ENCODE measurements around the gene POLDIP3.

Gene POLDIP3

GRCh38 chr22:42641801-42642413, 27.2 kb upstream of the POLDIP3 start:
- no peak for DNase-seq (ENCODE audit: low read depth)

GRCh38 chr22:42639541-42640241, 25.0 kb upstream of the POLDIP3 start:
- DNase-seq (ENCODE audit: low read depth), result no peak

GRCh38 chr22:42637555-42637954, 22.9 kb upstream of the POLDIP3 start:
- DNase-seq (ENCODE audit: low read depth), result no peak

GRCh38 chr22:42636506-42636905, 21.8 kb upstream of the POLDIP3 start:
- no peak for DNase-seq (ENCODE audit: low read depth)

- DNase-seq (ENCODE audit: low read depth), result no peak
Observed at GRCh38 chr22:42635531-42635930, 20.8 kb upstream of the POLDIP3 start.

- DNase-seq (ENCODE audit: low read depth), result no peak
Observed at GRCh38 chr22:42633013-42633412, 18.3 kb upstream of the POLDIP3 start.

- no peak for DNase-seq (ENCODE audit: low read depth)
Observed at GRCh38 chr22:42632096-42632495, 17.4 kb upstream of the POLDIP3 start.

- DNase-seq (ENCODE audit: low read depth), result no peak
Observed at GRCh38 chr22:42630901-42631602, 16.4 kb upstream of the POLDIP3 start.

GRCh38 chr22:42630211-42630610, 15.5 kb upstream of the POLDIP3 start:
- no peak for DNase-seq (ENCODE audit: low read depth)

GRCh38 chr22:42627981-42628380, 13.3 kb upstream of the POLDIP3 start:
- DNase-seq (ENCODE audit: low read depth), result no peak

GRCh38 chr22:42626951-42627625, 12.4 kb upstream of the POLDIP3 start:
- DNase-seq (ENCODE audit: low read depth), result no peak

GRCh38 chr22:42626431-42626830, 11.7 kb upstream of the POLDIP3 start:
- no peak for DNase-seq (ENCODE audit: low read depth)

GRCh38 chr22:42625416-42625815, 10.7 kb upstream of the POLDIP3 start:
- no peak for DNase-seq (ENCODE audit: low read depth)

- DNase-seq (ENCODE audit: low read depth), result no peak
Observed at GRCh38 chr22:42624551-42625106, 9.9 kb upstream of the POLDIP3 start.

- DNase-seq (ENCODE audit: low read depth), result no peak
Observed at GRCh38 chr22:42623756-42624441, 9.2 kb upstream of the POLDIP3 start.

GRCh38 chr22:42623301-42623751, 8.6 kb upstream of the POLDIP3 start:
- DNase-seq (ENCODE audit: low read depth), result no peak

GRCh38 chr22:42622061-42622710, 7.5 kb upstream of the POLDIP3 start:
- no peak for DNase-seq (ENCODE audit: low read depth)

- no peak for DNase-seq (ENCODE audit: low read depth)
Observed at GRCh38 chr22:42621505-42622002, 6.9 kb upstream of the POLDIP3 start.

- no peak for DNase-seq (ENCODE audit: low read depth)
Observed at GRCh38 chr22:42620084-42620483, 5.4 kb upstream of the POLDIP3 start.

GRCh38 chr22:42619261-42620063, 4.8 kb upstream of the POLDIP3 start:
- no peak for DNase-seq (ENCODE audit: low read depth)
